Retina (tissue), 1 donor: Measurements from ENCODE around the gene FAM171A1.
A peak's percentile ranks its signal among the peaks of the same experiment; 100 is the strongest.
"Not testable (repeated sequence)": the region's sequence is repeated elsewhere in the genome, so short reads cannot be mapped to it uniquely, and the experiment has no call there.

Experiments
- DNase-seq: peaks from one replicate; pipeline ENCODE4 v3.0.0-alpha.2; 2016

FAM171A1 gene

DNA sequence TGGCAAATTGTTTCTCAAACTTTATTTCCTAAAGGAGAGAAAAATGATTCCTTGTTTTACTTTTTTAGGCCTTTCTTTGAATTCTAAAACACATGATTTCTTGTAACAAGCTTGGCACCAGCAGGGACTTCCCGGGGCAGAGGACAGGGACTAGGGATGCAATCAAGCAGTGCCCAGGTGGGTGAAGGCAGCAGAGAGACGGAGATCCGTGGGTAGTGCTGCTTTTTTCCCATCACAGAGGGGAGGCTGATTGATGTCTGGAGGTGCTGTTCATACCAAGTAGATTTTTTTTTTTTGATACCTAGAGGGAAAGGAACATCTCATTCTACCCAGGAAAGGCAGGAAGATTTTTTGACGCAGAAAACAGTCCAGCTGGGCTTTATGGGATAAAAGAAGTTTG, 91.9 kb downstream of the FAM171A1 start:
- no peak for DNase-seq

DNA sequence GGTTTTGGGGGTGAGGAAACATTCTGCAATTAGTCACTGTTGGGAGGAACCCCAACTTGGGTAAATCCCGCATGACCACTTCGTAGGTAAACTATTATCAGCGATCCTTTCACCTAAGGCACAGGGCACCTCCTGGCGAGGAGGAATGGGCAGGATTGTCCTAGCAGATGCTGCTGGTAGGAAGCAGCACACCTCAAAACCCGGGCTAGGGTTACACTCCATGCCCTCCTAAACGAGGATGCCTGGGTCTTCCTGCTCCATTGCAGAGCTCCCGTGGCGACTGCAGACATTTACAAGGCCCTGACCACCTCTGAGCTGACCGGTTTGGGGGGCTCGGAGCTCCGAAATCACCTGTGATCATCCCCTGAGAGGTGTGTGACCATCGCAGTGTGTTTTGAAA, 92.3 kb downstream of the FAM171A1 start:
- no peak for DNase-seq

GRCh38 chr10:15276039-15276438, 95.0 kb downstream of the FAM171A1 start:
- DNase-seq = not testable (repeated sequence)

DNA sequence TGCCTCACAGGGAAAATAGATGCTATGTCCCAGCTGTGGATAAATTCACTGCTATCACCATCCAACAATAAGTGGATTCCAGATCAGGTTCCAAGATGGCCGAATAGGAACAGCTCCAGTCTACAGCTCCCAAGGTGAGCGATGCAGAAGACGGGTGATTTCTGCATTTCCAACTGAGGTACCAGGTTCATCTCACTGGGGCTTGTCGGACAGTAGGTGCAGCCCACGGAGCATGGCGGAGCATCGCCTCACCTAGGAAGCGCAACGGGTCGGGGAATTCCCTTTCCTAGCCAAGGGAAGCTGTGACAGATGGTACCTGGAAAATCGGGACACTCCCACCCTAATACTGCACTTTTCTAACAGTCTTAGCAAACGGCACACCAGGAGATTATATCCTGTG, 101.3 kb downstream of the FAM171A1 start:
- not testable (repeated sequence) for DNase-seq

GRCh38 chr10:15267496-15267895, 103.6 kb downstream of the FAM171A1 start:
- DNase-seq = no peak

- no peak for DNase-seq
These were observed 105.0 kb downstream of the FAM171A1 start for GRCh38 chr10:15266117-15266516.

GRCh38 chr10:15265558-15265957, 105.5 kb downstream of the FAM171A1 start:
- no peak for DNase-seq

DNA sequence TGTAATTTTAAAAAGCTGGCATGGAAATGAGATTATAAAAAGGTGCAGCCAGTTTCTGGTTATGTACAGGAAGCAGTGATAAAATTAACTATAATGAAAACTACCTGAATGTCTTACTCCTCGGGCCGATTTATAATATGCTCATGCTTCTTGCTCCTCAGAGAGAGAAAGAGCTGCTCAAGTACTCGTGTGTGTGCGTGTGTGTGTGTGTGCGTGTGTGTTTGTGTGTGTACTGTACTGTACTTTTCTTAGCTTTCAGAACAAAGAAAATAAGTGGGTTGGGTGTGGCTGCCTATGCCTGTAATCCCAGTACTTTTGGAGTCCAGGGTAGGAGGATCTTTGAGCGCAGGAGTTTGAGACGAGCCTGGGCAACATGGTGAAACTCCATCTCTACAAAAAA, 106.0 kb downstream of the FAM171A1 start:
- DNase-seq = no peak

GRCh38 chr10:15263657-15264323, 107.3 kb downstream of the FAM171A1 start:
- no peak for DNase-seq

- DNase-seq = peak; percentile 51
These were observed 108.9 kb downstream of the FAM171A1 start for GRCh38 chr10:15262036-15262713.

- no peak for DNase-seq
These were observed 112.0 kb downstream of the FAM171A1 start for GRCh38 chr10:15259136-15259535.

GRCh38 chr10:15258255-15258654, 112.8 kb downstream of the FAM171A1 start:
- no peak for DNase-seq

DNA sequence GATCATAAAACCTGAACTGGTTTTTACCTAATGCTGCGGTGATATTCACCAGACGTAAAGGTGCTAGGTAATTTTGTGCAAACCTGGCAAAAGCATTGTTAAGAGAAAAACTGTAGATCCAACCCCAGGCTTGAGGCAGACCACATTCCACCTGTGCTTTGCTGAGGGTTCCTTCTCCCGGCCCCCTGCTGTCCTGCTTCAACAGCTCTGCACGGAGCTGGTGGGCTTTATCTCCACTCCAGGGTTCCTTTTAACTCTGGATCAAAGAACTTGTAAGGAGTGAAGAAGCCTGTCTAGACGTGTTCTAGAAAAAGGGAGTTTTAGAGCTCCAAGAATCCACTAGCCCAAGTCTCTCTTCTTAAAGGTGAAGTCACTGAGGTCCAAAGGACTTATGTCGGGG, 115.1 kb downstream of the FAM171A1 start:
- no peak for DNase-seq

- DNase-seq = peak; percentile 44
These were observed 116.1 kb downstream of the FAM171A1 start for GRCh38 chr10:15254808-15255648.

DNA sequence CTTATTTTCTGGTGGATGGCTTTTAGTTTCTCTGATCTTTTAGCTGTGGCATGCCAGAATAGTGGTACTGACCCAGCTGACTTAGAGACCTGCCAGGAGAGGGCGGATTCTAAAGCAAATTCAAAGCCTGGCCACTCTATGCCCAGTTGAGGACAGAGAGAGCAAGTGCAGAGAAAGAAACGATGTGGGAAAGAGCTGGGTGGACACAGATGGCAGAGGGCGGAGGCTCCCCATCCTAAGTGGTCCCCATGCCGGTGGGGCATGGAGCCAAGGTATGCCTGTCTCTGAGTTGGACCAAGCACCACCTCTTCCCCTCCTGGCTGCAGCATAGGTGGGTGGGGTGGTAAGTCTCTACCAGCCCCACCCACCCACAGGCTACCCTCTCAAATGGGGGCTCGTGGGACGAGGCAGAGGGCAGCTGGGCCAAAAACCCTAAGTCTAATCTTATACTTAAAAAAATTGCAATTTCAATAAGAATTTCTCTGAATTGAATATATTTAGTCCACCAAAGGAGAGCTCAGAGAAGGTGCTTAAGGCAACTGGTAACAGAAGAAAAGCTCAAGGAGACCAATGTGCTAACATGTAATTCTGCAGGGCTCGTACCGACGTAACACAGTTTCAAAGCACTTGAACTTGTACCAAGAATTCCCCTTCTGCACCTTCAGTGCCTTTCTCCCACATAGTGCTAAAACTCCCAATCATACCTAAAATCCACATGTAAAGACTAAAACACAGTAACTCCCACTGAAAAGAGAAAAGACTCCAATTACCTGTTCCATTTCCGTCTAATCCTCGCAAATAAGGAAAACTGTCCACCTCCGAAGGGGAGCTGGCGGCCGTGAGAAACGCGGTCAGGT, 116.9 kb downstream of the FAM171A1 start:
- no peak for DNase-seq

- DNase-seq = no peak
These were observed 118.7 kb downstream of the FAM171A1 start for GRCh38 chr10:15252396-15252795.

DNA sequence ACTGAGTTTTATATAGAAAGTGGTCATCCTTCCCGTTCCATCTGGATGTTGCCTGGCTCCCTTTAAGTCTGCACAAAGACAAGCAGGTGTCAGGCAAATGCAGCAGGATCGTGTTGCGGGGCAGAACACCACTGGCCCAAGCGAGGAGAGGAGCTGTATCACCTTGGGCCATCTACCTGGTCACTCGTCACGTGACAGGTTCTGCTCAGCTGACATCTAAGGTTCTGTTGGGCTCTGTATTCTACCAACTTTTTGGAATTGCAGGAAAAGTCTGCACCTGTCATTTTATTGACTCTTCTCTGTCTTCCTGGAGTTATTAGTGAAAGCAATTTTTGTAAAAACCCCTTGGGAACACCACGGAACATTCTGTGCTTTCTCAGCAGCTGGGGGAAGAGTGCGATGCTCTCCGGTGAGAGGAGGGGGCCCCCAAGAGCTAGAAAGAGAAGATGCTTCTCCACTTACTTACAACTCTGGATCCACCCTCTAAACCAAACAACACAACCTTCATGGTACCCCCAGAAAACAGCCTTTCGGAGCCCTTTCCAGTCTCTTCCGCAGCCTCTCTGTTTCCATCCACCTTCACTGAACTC, 119.2 kb downstream of the FAM171A1 start:
- DNase-seq = no peak

DNA sequence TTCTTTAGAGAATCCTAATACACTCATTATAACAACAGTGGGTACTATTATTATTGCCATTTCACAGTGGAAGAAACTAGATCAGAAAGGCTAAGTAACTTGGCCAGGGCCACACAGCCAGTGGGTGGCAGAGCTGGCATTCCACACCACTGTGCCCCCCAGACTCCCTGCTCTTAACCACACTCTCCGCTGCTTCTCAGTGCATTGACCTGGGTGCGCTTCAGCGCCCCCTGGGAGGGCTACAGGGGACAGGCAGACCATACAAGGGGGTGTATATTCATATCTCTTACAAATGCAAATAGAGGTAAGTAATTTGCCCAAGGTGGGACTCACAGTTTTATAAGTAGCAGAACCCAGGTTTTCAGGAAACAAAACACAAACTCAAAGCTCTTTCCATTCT, 125.6 kb downstream of the FAM171A1 start:
- DNase-seq = no peak

- DNase-seq = no peak
These were observed 126.4 kb downstream of the FAM171A1 start for GRCh38 chr10:15244635-15245197.

DNA sequence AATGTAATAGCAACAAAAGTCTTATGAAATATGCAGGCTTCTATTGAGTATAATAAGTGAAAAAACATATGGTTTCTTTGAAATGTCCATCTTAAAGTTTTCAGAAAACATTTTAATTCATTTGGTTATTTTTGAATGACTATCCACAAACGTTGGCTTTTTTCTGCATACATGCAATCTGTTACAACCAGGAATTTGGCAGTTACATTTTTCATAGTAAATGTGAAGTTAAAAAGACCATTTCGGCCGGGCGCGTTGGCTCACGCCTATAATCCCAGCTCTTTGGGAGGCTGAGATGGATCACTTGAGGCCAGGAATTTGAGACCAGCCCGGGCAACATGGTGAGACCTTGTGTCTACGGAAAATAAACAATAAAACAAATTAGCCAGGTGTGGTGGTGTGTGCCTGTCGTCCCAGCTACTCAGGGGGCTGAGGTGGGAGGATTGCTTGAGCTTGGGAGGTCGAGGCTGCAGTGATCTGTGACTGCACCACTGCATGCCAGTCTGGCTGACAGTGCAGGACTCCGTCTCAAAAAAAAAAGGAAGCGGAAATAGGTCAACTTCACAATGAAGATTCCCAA, 128.7 kb downstream of the FAM171A1 start:
- no peak for DNase-seq

- no peak for DNase-seq
These were observed 129.8 kb downstream of the FAM171A1 start for GRCh38 chr10:15241306-15241705.
